Keratinocyte (primary cell): Measurements from ENCODE around the gene SOCS6.

Source experiments
- EZH2 ChIP-seq: IDR thresholded peaks from one replicate; pipeline ENCODE4 v1.6.1; 2012; ENCODE audit warnings: inconsistent platforms, mild to moderate bottlenecking, low read length, moderate library complexity
- TF ChIP-seq, protein P1 (sequence below), 3 experiments: IDR thresholded peaks in 1 of 3; conservative IDR thresholded peaks in 1 of 3; optimal IDR thresholded peaks in 1 of 3; 2 replicates in 2 of 3; 3 replicates in 1 of 3; pipeline versions ENCODE3 to v1.5.1; 2011; ENCODE audit warnings: low read length in 3 of 3, mild to moderate bottlenecking in 3 of 3, moderate library complexity in 2 of 3, control low read depth in 1 of 3, inconsistent platforms in 1 of 3; ENCODE audit not compliant: insufficient read depth in 2 of 3; ENCODE audit errors: extremely low read depth in 1 of 3

DNA sequence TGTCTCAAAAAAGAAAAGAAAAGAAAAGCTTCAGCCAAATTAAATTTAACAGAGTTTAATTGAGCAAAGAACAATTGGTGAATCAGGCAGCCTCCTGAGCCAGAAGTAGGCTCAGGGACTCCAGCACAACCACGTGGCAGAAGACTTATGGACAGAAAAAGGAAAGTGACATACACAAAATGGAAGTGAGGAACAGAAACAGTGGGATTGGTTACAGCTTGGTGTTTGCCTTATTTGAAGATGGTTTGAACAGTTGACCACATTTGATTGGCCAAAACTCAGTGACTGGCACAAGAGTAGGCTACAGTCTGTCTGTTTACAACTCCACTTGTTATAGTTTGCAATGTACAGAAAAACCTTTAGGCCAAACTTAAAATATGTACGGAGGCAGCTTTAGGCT lies 83.1 kb downstream of the SOCS6 start:
- no peak for TF ChIP-seq EZH2
- TF ChIP-seq, protein P1, sequence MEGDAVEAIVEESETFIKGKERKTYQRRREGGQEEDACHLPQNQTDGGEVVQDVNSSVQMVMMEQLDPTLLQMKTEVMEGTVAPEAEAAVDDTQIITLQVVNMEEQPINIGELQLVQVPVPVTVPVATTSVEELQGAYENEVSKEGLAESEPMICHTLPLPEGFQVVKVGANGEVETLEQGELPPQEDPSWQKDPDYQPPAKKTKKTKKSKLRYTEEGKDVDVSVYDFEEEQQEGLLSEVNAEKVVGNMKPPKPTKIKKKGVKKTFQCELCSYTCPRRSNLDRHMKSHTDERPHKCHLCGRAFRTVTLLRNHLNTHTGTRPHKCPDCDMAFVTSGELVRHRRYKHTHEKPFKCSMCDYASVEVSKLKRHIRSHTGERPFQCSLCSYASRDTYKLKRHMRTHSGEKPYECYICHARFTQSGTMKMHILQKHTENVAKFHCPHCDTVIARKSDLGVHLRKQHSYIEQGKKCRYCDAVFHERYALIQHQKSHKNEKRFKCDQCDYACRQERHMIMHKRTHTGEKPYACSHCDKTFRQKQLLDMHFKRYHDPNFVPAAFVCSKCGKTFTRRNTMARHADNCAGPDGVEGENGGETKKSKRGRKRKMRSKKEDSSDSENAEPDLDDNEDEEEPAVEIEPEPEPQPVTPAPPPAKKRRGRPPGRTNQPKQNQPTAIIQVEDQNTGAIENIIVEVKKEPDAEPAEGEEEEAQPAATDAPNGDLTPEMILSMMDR (optimal IDR thresholded peaks at IDR 0.05 in 1 of 3, IDR thresholded peaks at IDR 0.05 in 1 of 3, conservative IDR thresholded peaks at IDR 0.05 in 1 of 3; ENCODE audit: extremely low read depth in 1 of 3, insufficient read depth in 2 of 3, low read length in 3 of 3): no peak
